SK-N-SH treated with all-trans-retinoic acid at 6 μM for 48 hours (cell line): ENCODE data around the gene ZNF8.
A peak's percentile ranks its signal among the peaks of the same experiment; 100 is the strongest.

Experiments used
- ATAC-seq: fragments of 200-7000 bp; cut with Tn5 transposase; 3 replicates; pipeline ENCODE4 v1.9.1; 2020; ENCODE audit warnings: mild to moderate bottlenecking, moderate library complexity
- ARNTL ChIP-seq: fragments of 450-650 bp; formaldehyde crosslinking; IDR thresholded peaks from 2 replicates; pipeline ENCODE4 v1.5.0; 2020; ENCODE audit warnings: low read depth, mild to moderate bottlenecking, moderate library complexity, borderline replicate concordance
- BACH2 ChIP-seq: fragments of 250-450 bp; sonication (Bioruptor Pico); IDR thresholded peaks from 2 replicates; pipeline ENCODE4 v1.9.0; 2021; ENCODE audit warnings: mild to moderate bottlenecking, borderline replicate concordance
- CSDC2 ChIP-seq: fragments of 250-450 bp; sonication (Bioruptor Pico); IDR thresholded peaks from 2 replicates; pipeline ENCODE4 v1.5.0; 2020; ENCODE audit warnings: mild to moderate bottlenecking, moderate library complexity
- ESRRG ChIP-seq: fragments of 250-450 bp; sonication (Bioruptor Pico); IDR thresholded peaks from 2 replicates; pipeline ENCODE4 v1.6.1; 2021; ENCODE audit warnings: mild to moderate bottlenecking
- GLIS3 ChIP-seq: fragments of 250-450 bp; sonication (Bioruptor Pico); IDR thresholded peaks from 2 replicates; pipeline ENCODE4 v1.5.0; 2020; ENCODE audit warnings: mild to moderate bottlenecking, moderate library complexity
- ISL1 ChIP-seq: fragments of 250-450 bp; sonication (Bioruptor Pico); IDR thresholded peaks from 2 replicates; pipeline ENCODE4 v2.1.2; 2022; ENCODE audit warnings: mild to moderate bottlenecking, moderate library complexity
- OSR1 ChIP-seq: fragments of 250-450 bp; sonication (Bioruptor Pico); IDR thresholded peaks from 2 replicates; pipeline ENCODE4 v1.8.0; 2022; ENCODE audit warnings: moderate library complexity, mild to moderate bottlenecking, inconsistent platforms
- PPARA ChIP-seq: fragments of 250-450 bp; sonication (Bioruptor Pico); IDR thresholded peaks from 2 replicates; pipeline ENCODE4 v1.5.0; 2020; ENCODE audit warnings: mild to moderate bottlenecking, borderline replicate concordance
- RARB ChIP-seq: fragments of 250-450 bp; sonication (Bioruptor Pico); IDR thresholded peaks from 2 replicates; pipeline ENCODE4 v1.8.0; 2021; ENCODE audit warnings: mild to moderate bottlenecking, moderate library complexity
- SNAI2 ChIP-seq: fragments of 250-450 bp; sonication (Bioruptor Pico); IDR thresholded peaks from 2 replicates; pipeline ENCODE4 v1.5.0; 2020; ENCODE audit warnings: mild to moderate bottlenecking, moderate library complexity
- TCF4 ChIP-seq: fragments of 250-450 bp; sonication (Bioruptor Pico); IDR thresholded peaks from 2 replicates; pipeline ENCODE4 v1.8.0; 2021; ENCODE audit warnings: mild to moderate bottlenecking, moderate library complexity, borderline replicate concordance
- TOX ChIP-seq: fragments of 250-450 bp; sonication (Bioruptor Pico); IDR thresholded peaks from 2 replicates; pipeline ENCODE4 v1.8.0; 2021; ENCODE audit warnings: mild to moderate bottlenecking, moderate library complexity, borderline replicate concordance
- ZC3H10 ChIP-seq: fragments of 250-450 bp; sonication (Bioruptor Pico); IDR thresholded peaks from 2 replicates; pipeline ENCODE4 v1.5.1; 2021; ENCODE audit warnings: mild to moderate bottlenecking, moderate library complexity
- ZFP3 ChIP-seq: fragments of 250-450 bp; sonication (Bioruptor Pico); IDR thresholded peaks from 2 replicates; pipeline ENCODE4 v1.5.0; 2020; ENCODE audit warnings: mild to moderate bottlenecking, moderate library complexity
- ZFP30 ChIP-seq: fragments of 450-650 bp; formaldehyde crosslinking; IDR thresholded peaks from 2 replicates; pipeline ENCODE4 v1.5.0; 2022; ENCODE audit warnings: mild to moderate bottlenecking, moderate library complexity
- ZNF565 ChIP-seq: fragments of 450-650 bp; formaldehyde crosslinking; conservative IDR thresholded peaks from 2 replicates; pipeline ENCODE4 v1.5.0; 2020; ENCODE audit warnings: low read depth, mild to moderate bottlenecking, moderate library complexity
- ZNF70 ChIP-seq: fragments of 450-650 bp; formaldehyde crosslinking; IDR thresholded peaks from 2 replicates; pipeline ENCODE4 v1.5.0; 2020; ENCODE audit warnings: mild to moderate bottlenecking, moderate library complexity
- ZNF8 ChIP-seq: fragments of 450-650 bp; formaldehyde crosslinking; IDR thresholded peaks from 2 replicates; pipeline ENCODE4 v1.5.0; 2020; ENCODE audit warnings: mild to moderate bottlenecking, moderate library complexity
- TF ChIP-seq, protein P1 (sequence below): fragments of 250-450 bp; sonication (Bioruptor Pico); IDR thresholded peaks from 2 replicates; pipeline ENCODE4 v1.5.1; 2020; ENCODE audit warnings: low read depth, mild to moderate bottlenecking, moderate library complexity
- TF ChIP-seq, protein P2 (sequence below): fragments of 250-450 bp; sonication (Bioruptor Pico); IDR thresholded peaks from 2 replicates; pipeline ENCODE4 v1.8.0; 2020; ENCODE audit warnings: mild to moderate bottlenecking, moderate library complexity, borderline replicate concordance
- TF ChIP-seq, protein P3 (sequence below): fragments of 250-450 bp; sonication (Bioruptor Pico); IDR thresholded peaks from 2 replicates; pipeline ENCODE4 v1.5.1; 2021; ENCODE audit warnings: mild to moderate bottlenecking, moderate library complexity
- TF ChIP-seq, protein P4 (sequence below): fragments of 250-450 bp; sonication (Bioruptor Pico); IDR thresholded peaks from 2 replicates; pipeline ENCODE4 v1.5.0; 2020; ENCODE audit warnings: mild to moderate bottlenecking, moderate library complexity
- TF ChIP-seq, protein P5 (sequence below): fragments of 250-450 bp; sonication (Bioruptor Pico); IDR thresholded peaks from 2 replicates; pipeline ENCODE4 v1.8.0; 2021; ENCODE audit warnings: low read depth, mild to moderate bottlenecking, moderate library complexity, borderline replicate concordance

The ZNF8 gene

DNA sequence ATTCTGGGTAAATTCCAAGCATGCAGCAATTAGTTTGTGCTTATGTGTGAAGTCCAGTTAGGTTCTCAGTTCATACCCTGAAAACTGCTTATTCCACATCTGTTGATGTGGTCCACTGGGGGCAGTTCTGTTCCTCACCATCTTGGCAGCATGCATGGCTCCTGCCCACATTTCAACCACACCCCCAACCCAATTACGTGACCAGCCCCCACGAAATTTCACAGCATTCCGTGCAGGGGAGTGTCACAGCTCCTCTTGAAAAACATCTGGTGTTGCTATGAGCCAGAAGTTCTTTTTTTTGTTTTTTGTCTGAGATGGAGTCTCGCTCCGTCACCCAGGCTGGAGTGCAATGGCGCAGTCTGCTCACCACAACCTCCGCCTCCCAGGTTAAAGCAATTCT lies 17.3 kb downstream of the ZNF8 start:
- no peak for ATAC-seq
- TF ChIP-seq ARNTL (CRISPR knock-in tag) (no peak), PPARA (CRISPR knock-in tag) (no peak), TCF4 (CRISPR knock-in tag) (no peak), ZNF8 (CRISPR knock-in tag) (no peak), OSR1 (no peak), ZFP30 (no peak), ZNF70 (no peak), ZNF565 (no peak), ZFP3 (CRISPR knock-in tag) (no peak), GLIS3 (no peak), ESRRG (no peak)
- TF ChIP-seq, protein P1, sequence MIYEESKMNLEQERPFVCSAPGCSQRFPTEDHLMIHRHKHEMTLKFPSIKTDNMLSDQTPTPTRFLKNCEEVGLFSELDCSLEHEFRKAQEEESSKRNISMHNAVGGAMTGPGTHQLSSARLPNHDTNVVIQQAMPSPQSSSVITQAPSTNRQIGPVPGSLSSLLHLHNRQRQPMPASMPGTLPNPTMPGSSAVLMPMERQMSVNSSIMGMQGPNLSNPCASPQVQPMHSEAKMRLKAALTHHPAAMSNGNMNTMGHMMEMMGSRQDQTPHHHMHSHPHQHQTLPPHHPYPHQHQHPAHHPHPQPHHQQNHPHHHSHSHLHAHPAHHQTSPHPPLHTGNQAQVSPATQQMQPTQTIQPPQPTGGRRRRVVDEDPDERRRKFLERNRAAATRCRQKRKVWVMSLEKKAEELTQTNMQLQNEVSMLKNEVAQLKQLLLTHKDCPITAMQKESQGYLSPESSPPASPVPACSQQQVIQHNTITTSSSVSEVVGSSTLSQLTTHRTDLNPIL: no peak
- TF ChIP-seq, protein P2, sequence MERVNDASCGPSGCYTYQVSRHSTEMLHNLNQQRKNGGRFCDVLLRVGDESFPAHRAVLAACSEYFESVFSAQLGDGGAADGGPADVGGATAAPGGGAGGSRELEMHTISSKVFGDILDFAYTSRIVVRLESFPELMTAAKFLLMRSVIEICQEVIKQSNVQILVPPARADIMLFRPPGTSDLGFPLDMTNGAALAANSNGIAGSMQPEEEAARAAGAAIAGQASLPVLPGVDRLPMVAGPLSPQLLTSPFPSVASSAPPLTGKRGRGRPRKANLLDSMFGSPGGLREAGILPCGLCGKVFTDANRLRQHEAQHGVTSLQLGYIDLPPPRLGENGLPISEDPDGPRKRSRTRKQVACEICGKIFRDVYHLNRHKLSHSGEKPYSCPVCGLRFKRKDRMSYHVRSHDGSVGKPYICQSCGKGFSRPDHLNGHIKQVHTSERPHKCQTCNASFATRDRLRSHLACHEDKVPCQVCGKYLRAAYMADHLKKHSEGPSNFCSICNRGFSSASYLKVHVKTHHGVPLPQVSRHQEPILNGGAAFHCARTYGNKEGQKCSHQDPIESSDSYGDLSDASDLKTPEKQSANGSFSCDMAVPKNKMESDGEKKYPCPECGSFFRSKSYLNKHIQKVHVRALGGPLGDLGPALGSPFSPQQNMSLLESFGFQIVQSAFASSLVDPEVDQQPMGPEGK (CRISPR knock-in tag): no peak
- TF ChIP-seq, all 23 proteins: peak for 0

DNA sequence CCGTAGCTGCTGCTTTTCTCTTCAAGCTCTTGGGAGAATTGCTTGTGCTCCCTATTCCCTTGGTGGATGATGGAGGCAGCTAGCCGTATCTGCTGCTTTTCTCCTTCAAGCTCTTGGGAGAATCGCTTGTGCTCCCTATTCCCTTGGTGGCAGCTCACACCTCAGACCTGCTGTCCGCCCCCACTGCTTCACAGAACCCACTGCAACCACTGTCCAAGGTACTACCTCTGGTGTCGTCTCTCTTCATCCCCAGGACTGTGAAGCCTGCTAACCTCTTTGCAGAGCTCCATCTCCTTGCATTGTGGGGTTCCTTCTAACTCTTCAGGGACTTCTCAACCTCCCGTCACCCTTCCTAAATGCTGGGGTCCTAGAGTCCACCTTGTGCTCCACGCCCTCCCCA lies 21.9 kb downstream of the ZNF8 start:
- no peak for ATAC-seq
- TF ChIP-seq ISL1 (CRISPR knock-in tag): no peak
- TF ChIP-seq CSDC2: no peak
- TF ChIP-seq OSR1: no peak
- TF ChIP-seq RARB: no peak
- no peak for TF ChIP-seq ZNF8 (CRISPR knock-in tag)
- TF ChIP-seq GLIS3: no peak

DNA sequence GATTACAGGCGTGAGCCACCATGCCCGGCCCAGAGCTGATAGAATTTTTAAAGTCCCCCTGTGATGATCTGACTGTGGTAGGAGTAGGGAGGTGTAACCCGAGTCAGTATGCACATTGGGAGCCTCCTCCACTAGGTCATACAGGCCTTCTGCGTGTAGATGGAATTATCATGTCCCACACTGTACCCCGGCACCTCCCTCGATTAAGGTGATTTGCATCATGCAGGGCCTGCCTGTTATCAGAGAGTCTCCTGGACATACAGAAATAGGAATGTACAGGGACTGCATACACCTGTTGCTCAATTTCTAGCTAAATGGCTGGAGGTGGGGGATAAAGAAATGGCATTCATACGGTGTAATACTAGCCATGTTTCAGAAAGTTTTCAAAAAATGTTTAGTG lies 25.5 kb downstream of the ZNF8 start:
- no peak for TF ChIP-seq BACH2
- TF ChIP-seq, protein P2 (CRISPR knock-in tag): no peak
- TF ChIP-seq OSR1: no peak
- no peak for TF ChIP-seq ZFP30
- TF ChIP-seq ESRRG: no peak
- TF ChIP-seq PPARA (CRISPR knock-in tag): no peak
- no peak for TF ChIP-seq SNAI2 (CRISPR knock-in tag)
- TF ChIP-seq ZNF70: no peak
- TF ChIP-seq, protein P3, sequence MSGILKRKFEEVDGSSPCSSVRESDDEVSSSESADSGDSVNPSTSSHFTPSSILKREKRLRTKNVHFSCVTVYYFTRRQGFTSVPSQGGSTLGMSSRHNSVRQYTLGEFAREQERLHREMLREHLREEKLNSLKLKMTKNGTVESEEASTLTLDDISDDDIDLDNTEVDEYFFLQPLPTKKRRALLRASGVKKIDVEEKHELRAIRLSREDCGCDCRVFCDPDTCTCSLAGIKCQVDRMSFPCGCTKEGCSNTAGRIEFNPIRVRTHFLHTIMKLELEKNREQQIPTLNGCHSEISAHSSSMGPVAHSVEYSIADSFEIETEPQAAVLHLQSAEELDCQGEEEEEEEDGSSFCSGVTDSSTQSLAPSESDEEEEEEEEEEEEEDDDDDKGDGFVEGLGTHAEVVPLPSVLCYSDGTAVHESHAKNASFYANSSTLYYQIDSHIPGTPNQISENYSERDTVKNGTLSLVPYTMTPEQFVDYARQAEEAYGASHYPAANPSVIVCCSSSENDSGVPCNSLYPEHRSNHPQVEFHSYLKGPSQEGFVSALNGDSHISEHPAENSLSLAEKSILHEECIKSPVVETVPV: no peak
- no peak for TF ChIP-seq GLIS3
- no peak for ATAC-seq

DNA sequence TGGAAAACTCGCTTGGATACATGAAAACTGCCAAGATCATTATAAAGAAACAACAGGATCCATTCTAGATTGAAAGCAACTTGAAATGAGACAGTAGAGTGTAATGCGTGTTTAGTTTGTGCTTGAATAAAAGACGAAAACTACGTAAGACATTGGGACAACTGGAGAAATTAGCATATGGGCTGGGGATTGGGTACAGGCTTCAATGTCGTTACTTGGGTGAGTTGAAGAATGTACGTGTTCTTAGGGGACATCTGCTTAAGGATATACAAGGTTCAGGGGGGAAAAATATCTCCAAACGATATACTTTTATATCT lies 26.0 kb downstream of the ZNF8 start:
- TF ChIP-seq, protein P4, sequence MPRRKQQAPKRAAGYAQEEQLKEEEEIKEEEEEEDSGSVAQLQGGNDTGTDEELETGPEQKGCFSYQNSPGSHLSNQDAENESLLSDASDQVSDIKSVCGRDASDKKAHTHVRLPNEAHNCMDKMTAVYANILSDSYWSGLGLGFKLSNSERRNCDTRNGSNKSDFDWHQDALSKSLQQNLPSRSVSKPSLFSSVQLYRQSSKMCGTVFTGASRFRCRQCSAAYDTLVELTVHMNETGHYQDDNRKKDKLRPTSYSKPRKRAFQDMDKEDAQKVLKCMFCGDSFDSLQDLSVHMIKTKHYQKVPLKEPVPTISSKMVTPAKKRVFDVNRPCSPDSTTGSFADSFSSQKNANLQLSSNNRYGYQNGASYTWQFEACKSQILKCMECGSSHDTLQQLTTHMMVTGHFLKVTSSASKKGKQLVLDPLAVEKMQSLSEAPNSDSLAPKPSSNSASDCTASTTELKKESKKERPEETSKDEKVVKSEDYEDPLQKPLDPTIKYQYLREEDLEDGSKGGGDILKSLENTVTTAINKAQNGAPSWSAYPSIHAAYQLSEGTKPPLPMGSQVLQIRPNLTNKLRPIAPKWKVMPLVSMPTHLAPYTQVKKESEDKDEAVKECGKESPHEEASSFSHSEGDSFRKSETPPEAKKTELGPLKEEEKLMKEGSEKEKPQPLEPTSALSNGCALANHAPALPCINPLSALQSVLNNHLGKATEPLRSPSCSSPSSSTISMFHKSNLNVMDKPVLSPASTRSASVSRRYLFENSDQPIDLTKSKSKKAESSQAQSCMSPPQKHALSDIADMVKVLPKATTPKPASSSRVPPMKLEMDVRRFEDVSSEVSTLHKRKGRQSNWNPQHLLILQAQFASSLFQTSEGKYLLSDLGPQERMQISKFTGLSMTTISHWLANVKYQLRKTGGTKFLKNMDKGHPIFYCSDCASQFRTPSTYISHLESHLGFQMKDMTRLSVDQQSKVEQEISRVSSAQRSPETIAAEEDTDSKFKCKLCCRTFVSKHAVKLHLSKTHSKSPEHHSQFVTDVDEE (CRISPR knock-in tag): no peak
- TF ChIP-seq ZNF8 (CRISPR knock-in tag): no peak
- TF ChIP-seq, protein P2 (CRISPR knock-in tag): no peak
- no peak for TF ChIP-seq RARB
- no peak for TF ChIP-seq ARNTL (CRISPR knock-in tag)
- TF ChIP-seq GLIS3: no peak
- no peak for TF ChIP-seq ZFP30
- TF ChIP-seq BACH2: no peak
- no peak for TF ChIP-seq TCF4 (CRISPR knock-in tag)
- no peak for TF ChIP-seq SNAI2 (CRISPR knock-in tag)
- TF ChIP-seq, protein P5, sequence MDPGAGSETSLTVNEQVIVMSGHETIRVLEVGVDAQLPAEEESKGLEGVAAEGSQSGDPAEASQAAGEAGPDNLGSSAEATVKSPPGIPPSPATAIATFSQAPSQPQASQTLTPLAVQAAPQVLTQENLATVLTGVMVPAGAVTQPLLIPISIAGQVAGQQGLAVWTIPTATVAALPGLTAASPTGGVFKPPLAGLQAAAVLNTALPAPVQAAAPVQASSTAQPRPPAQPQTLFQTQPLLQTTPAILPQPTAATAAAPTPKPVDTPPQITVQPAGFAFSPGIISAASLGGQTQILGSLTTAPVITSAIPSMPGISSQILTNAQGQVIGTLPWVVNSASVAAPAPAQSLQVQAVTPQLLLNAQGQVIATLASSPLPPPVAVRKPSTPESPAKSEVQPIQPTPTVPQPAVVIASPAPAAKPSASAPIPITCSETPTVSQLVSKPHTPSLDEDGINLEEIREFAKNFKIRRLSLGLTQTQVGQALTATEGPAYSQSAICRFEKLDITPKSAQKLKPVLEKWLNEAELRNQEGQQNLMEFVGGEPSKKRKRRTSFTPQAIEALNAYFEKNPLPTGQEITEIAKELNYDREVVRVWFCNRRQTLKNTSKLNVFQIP: no peak
- TF ChIP-seq PPARA (CRISPR knock-in tag): no peak
- TF ChIP-seq ESRRG: no peak
- no peak for TF ChIP-seq ZNF565
- no peak for TF ChIP-seq ZC3H10 (CRISPR knock-in tag)
- no peak for TF ChIP-seq ZFP3 (CRISPR knock-in tag)
- no peak for TF ChIP-seq TOX (CRISPR knock-in tag)
- no peak for TF ChIP-seq CSDC2
- peak; percentile 2; the same call in 2 of the 3 replicates for ATAC-seq
